ENCODE measurements around the gene EGR4. TPM values are rescaled to one million over a fixed set of nuclear protein-coding genes. Genes with fewer than 3 reads are reported as not detected.
A peak's percentile ranks its signal among the peaks of the same experiment; 100 is the strongest.

The EGR4 gene
- polyA plus RNA-seq, 1 experiment = not detected

DNA sequence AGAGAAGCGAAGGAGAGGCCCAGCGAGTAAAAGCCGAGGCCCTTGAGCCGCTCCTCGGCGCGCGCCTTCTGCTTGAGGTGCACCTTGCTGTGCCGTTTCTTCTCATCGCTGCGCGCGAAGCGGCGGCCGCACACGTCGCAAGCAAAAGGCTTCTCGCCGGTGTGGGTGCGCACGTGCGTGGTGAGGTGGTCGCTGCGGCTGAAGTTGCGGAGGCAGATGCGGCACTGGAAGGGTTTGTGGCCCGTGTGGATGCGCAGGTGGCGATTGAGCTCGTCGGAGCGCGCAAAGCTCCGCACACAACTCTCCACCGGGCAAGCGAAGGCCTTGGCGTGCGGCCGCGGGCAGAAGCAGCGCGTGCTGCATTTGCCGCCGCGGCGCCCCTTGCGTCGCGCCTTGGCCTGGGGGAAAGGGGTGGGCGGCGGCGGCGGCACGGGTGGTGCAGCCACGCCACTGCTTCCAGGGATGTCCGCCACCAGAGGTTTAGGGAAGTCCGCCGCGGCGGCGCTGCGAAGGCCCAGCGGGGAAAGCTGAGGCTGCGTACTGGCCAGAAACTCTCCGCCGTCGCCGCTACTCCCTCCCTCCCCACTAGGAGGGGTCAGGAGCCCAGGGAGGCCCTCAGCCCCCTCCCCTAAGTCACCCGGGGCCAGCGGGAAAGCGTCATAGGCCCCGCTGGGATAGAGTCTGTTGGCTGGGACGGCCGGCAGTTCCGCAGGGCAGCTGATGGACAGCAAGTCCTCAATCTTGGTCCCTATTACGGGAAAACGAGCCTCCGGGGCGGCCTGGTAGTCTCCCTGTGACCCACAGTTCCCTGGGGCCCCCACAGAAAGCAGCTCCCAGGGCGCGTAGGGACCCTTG is 1.7 kb downstream of the EGR4 start:
- DNase-seq (ENCODE audit: low read depth) = no peak
- CTCF ChIA-PET = interaction anchor here (1.1 kb wide), 1 partner anchor 114 kb away, joined by 3 read pairs; no protein-coding TSS in a partner anchor
- H3K27me3 ChIP-seq (ENCODE audit: control insufficient read depth, insufficient read depth, low read length) = peaks cover 51% of the 10 kb centered on the region
- TF ChIP-seq, protein P1, sequence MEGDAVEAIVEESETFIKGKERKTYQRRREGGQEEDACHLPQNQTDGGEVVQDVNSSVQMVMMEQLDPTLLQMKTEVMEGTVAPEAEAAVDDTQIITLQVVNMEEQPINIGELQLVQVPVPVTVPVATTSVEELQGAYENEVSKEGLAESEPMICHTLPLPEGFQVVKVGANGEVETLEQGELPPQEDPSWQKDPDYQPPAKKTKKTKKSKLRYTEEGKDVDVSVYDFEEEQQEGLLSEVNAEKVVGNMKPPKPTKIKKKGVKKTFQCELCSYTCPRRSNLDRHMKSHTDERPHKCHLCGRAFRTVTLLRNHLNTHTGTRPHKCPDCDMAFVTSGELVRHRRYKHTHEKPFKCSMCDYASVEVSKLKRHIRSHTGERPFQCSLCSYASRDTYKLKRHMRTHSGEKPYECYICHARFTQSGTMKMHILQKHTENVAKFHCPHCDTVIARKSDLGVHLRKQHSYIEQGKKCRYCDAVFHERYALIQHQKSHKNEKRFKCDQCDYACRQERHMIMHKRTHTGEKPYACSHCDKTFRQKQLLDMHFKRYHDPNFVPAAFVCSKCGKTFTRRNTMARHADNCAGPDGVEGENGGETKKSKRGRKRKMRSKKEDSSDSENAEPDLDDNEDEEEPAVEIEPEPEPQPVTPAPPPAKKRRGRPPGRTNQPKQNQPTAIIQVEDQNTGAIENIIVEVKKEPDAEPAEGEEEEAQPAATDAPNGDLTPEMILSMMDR (IDR thresholded peaks at IDR 0.05; ENCODE audit: insufficient read depth, low read depth, low read length) = peak; percentile 17; the same call in 1 of the 2 replicates
- peak overlapping the region; percentile 17; the same call in 1 of the 2 replicates for H3K4me3 ChIP-seq (ENCODE audit: low read depth, low read length)
- POLR2A ChIA-PET = no interaction called here
- H3K36me3 ChIP-seq (ENCODE audit: control insufficient read depth, insufficient read depth, low read length) = no peaks in the 10 kb centered on the region

DNA sequence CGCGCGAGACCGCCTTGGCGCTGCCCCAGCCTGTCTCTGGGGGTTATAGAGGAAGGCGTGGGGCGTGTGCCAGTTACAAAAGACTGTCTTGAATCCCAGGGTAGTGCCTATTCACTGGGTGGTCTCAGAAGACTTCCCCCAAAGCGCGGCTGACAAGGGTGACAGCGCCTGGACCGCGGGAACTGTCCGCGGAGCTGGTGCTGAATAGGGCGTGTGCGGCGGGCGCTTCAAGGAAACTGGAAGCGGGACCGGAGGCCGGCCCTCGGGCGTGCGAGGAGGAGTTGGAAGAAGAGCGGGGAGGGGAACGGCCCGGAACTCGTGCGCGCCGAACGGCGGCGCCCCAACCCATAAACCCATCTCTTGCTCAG is 2.3 kb downstream of the EGR4 start:
- POLR2A ChIA-PET = no interaction called here
- TF ChIP-seq, protein P1 (IDR thresholded peaks at IDR 0.05; ENCODE audit: insufficient read depth, low read depth, low read length) = no peak
- H3K36me3 ChIP-seq (ENCODE audit: control insufficient read depth, insufficient read depth, low read length) = no peaks in the 10 kb centered on the region
- peaks cover 54% of the 10 kb centered on the region for H3K27me3 ChIP-seq (ENCODE audit: control insufficient read depth, insufficient read depth, low read length)
- no peak for DNase-seq (ENCODE audit: low read depth)
- H3K4me3 ChIP-seq (ENCODE audit: low read depth, low read length) = peak overlapping the region; percentile 17; the same call in 1 of the 2 replicates
- CTCF ChIA-PET = interaction anchor here (0.7 to 2.9 kb wide), 5 partner anchors 11 to 95 kb away, joined by 3 to 14 read pairs (median 3); partner anchors contain the start of gene PRADC1

DNA sequence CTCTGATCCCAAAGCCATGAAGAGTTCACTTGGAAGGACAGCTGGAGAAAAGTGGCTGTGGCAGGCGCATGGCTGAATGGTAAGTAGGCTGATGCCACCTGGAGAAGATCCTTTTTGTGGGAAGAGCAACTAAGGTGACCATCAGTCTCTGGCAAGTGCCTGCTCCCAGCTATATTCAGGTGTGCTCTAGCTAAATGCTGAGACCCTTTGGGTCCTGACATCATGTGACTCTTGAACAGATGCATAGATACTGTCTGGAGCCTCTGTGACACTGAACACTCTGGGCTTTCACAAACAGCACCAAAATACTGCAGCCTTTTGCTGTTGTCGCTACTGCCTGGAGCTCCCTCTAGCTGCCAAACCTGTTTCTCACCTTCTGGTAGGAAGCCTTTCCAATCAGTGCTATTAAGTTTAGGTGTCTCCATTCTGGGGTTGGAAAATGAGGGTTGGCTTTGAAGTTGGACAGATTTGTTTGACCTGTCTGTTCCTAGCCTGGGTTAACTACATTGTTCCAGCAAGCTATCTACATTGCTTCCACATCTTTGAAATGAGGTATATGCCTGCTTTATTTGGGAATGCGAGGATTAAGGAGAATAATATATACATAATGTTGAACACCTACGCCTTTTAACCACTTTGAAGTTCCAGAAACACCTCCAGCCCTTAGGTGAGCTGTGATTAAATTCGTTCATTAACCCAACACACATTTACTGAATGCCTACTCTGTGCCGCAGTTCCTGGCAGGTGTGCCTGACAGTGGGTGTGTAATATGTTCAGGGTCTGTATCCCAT is 3.1 kb downstream of the EGR4 start:
- ChIA-PET CTCF (interaction anchor here (0.7 to 2.9 kb wide), 13 partner anchors 10 to 891 kb away, joined by 3 to 14 read pairs (median 3); partner anchors contain the start of genes CCT7 and PRADC1), POLR2A (no interaction called here)
- TF ChIP-seq, protein P1 (IDR thresholded peaks at IDR 0.05; ENCODE audit: insufficient read depth, low read depth, low read length) = peak; percentile 77
- H3K27me3 ChIP-seq (ENCODE audit: control insufficient read depth, insufficient read depth, low read length) = peaks cover 53% of the 10 kb centered on the region
- H3K36me3 ChIP-seq (ENCODE audit: control insufficient read depth, insufficient read depth, low read length) = no peaks in the 10 kb centered on the region
- no peak overlapping the region for H3K4me3 ChIP-seq (ENCODE audit: low read depth, low read length)
- no peak for DNase-seq (ENCODE audit: low read depth)

DNA sequence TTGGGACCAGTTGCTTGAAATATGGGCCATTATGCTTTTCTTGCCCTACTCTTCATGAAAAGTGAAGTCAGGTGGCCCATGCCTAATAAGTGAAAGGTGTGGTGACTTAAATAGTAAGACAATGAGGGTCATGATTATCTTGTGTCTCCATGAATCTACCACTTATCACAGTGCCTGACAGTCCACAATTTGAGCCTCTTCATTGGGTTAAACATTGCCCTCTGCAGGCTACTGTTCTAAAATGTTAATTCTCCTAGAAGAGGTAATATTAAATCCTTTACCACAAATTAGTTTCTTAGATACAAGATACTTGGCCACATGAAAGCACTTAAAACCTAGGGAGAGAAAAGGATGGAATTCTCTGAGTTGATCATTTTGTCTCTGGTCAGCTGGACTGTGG is 4.0 kb downstream of the EGR4 start:
- DNase-seq (ENCODE audit: low read depth) = no peak
- peaks cover 47% of the 10 kb centered on the region for H3K27me3 ChIP-seq (ENCODE audit: control insufficient read depth, insufficient read depth, low read length)
- TF ChIP-seq, protein P1 (IDR thresholded peaks at IDR 0.05; ENCODE audit: insufficient read depth, low read depth, low read length) = no peak
- H3K36me3 ChIP-seq (ENCODE audit: control insufficient read depth, insufficient read depth, low read length) = no peaks in the 10 kb centered on the region
- ChIA-PET CTCF (interaction anchor here (1.0 to 2.9 kb wide), 2 partner anchors 9 to 55 kb away, joined by 3 to 14 read pairs; partner anchors contain the start of gene CCT7), POLR2A (no interaction called here)
- H3K4me3 ChIP-seq (ENCODE audit: low read depth, low read length) = no peak overlapping the region
